Upper lobe of right lung (tissue), 1 donor: ENCODE results near the gene CSMD2. TPM values are rescaled to one million over a fixed set of nuclear protein-coding genes. Genes with fewer than 3 reads are reported as not detected.

Experiments
- ATAC-seq: fragments of 200-7000 bp; cut with Tn5 transposase; one replicate; pipeline ENCODE4 v1.9.1; 2020; ENCODE audit warnings: mild to moderate bottlenecking, moderate library complexity
- DNase-seq: peaks from one replicate; pipeline ENCODE4 v3.0.0-alpha.2; 2020
- H3K27ac ChIP-seq: fragments of 200-600 bp; one replicate; pipeline ENCODE4 v1.8.0; 2022
- H3K27me3 ChIP-seq: fragments of 200-600 bp; one replicate; pipeline ENCODE4 v1.8.0; 2022; ENCODE audit warnings: mild to moderate bottlenecking
- H3K36me3 ChIP-seq: fragments of 200-600 bp; one replicate; pipeline ENCODE4 v1.8.0; 2022
- H3K4me1 ChIP-seq: fragments of 200-600 bp; one replicate; pipeline ENCODE4 v1.8.0; 2022
- H3K4me3 ChIP-seq: fragments of 200-600 bp; one replicate; pipeline ENCODE4 v1.8.0; 2022; ENCODE audit warnings: mild to moderate bottlenecking
- H3K9me3 ChIP-seq: fragments of 200-600 bp; one replicate; pipeline ENCODE4 v1.8.0; 2022
- CTCF ChIP-seq: fragments of 200-600 bp; IDR thresholded peaks from one replicate; pipeline ENCODE4 v1.8.0; 2022; ENCODE audit warnings: antibody characterized with exemption
- intact Hi-C: fragments of 100-400 bp; cut with DNase I; formaldehyde crosslinking; loops from one replicate; pipeline ENCODE4 v1.11.0; 2022
- total RNA-seq: library from RNA; stranded (reverse); fragmentation: NEBNext Ultra II Directional; extraction: Animal tissue kit (Norgen Biotek cat#: 25700); gene quantifications from one replicate; pipeline ENCODE4 v1.2.1, GENCODE V29; 2021
- donor health status: DM: no; HTN: yes; CAD: no; lungs with severe emphysema.

The CSMD2 gene
- total RNA-seq, 1 donor from 2014 or later = 0.67 TPM

- no peak for ATAC-seq
- no peaks in the 10 kb centered on the region for H3K36me3 ChIP-seq
- H3K9me3 ChIP-seq = no peaks in the 10 kb centered on the region
- no peak for DNase-seq
- intact Hi-C loops = no loop called here
- peaks cover 7% of the 10 kb centered on the region for H3K27me3 ChIP-seq
- TF ChIP-seq CTCF = no peak
- no peak overlapping the region for H3K4me3 ChIP-seq
- H3K4me1 ChIP-seq = no peaks in the 10 kb centered on the region
- no peak overlapping the region for H3K27ac ChIP-seq
Observed at GRCh38 chr1:33608825-33609400, 556.1 kb downstream of the CSMD2 start.

DNA sequence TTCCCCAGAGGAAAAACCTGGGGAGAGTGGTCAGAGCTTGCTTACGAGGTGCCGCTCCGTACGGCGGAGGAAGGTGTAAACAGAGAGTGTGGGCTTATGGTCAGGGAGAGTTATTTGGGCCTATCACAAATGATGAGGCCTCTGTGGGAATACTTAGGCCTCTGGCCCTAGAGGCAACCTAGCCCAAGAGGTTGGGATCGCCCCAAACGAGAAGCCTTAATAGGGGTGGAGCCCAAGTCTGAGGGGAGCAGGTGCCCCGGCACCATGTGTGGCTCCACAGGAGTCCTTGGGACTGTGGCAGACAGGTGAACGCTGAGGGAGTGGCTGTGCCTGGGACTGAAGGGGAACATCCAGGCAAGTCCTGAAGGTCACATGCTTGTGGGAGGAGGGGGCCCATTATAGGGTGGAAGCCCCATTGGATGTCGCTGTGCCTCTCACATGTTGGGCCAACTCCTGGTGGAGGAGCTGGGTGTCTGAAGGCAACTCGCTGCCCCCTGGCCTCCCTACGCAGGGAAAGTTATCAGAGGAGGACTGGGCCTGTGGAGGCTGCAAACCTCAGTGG is 557.5 kb downstream of the CSMD2 start:
- intact Hi-C loops = no loop called here
- ATAC-seq (no peak), DNase-seq (no peak)
- H3K9me3 ChIP-seq = no peaks in the 10 kb centered on the region
- no peak for TF ChIP-seq CTCF
- no peaks in the 10 kb centered on the region for H3K36me3 ChIP-seq
- no peak overlapping the region for H3K27ac ChIP-seq
- no peaks in the 10 kb centered on the region for H3K27me3 ChIP-seq
- no peak overlapping the region for H3K4me3 ChIP-seq
- no peaks in the 10 kb centered on the region for H3K4me1 ChIP-seq

GRCh38 chr1:33606272-33606671 is 558.8 kb downstream of the CSMD2 start:
- Histone ChIP-seq H3K4me1 (no peaks in the 10 kb centered on the region), H3K27me3 (no peaks in the 10 kb centered on the region), H3K9me3 (no peaks in the 10 kb centered on the region), H3K36me3 (no peaks in the 10 kb centered on the region), H3K4me3 (no peak overlapping the region), H3K27ac (no peak overlapping the region)
- ATAC-seq = no peak
- TF ChIP-seq CTCF = no peak
- intact Hi-C loops = no loop called here
- no peak for DNase-seq

DNA sequence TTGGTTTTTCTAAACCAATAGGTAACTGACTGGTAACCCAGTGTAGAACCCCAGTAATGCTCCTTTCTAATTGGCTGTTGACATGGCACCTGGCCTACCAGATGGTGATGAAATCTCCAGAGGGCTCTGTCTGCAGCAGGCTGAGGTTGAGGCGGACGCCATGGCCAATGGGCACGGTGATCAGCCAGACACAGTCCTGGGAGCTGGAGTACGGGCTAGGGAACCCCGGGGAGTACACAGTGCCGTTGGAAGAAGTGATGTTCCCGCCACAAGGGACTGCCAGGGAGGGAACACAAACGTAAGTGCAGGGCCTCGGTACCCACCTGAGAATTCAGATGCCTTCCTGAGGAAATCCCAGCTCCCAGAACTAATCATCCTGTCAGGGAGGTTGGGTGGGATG is 562.8 kb downstream of the CSMD2 start:
- no peaks in the 10 kb centered on the region for H3K4me1 ChIP-seq
- no peak overlapping the region for H3K27ac ChIP-seq
- no peaks in the 10 kb centered on the region for H3K27me3 ChIP-seq
- TF ChIP-seq CTCF = no peak
- no peak overlapping the region for H3K4me3 ChIP-seq
- H3K9me3 ChIP-seq = no peaks in the 10 kb centered on the region
- DNase-seq (no peak), ATAC-seq (no peak)
- intact Hi-C loops = no loop called here
- H3K36me3 ChIP-seq = no peaks in the 10 kb centered on the region

- H3K9me3 ChIP-seq = no peaks in the 10 kb centered on the region
- H3K4me1 ChIP-seq = no peaks in the 10 kb centered on the region
- ATAC-seq = no peak
- intact Hi-C loops = no loop called here
- TF ChIP-seq CTCF = no peak
- H3K4me3 ChIP-seq = no peak overlapping the region
- no peak overlapping the region for H3K27ac ChIP-seq
- no peak for DNase-seq
- H3K27me3 ChIP-seq = no peaks in the 10 kb centered on the region
- H3K36me3 ChIP-seq = no peaks in the 10 kb centered on the region
Observed at GRCh38 chr1:33601751-33602150, 563.3 kb downstream of the CSMD2 start.
